Measurements from ENCODE around the gene KATNAL1.
A peak's percentile ranks its signal among the peaks of the same experiment; 100 is the strongest.

Gene KATNAL1

GRCh38 chr13:30257468-30258099 lies 49.8 kb downstream of the KATNAL1 start:
- in situ Hi-C loops (cut with MboI; ENCODE audit: low pct_unique_long_range_greater_than_20kb, low sequenced_read_pairs, unreplicated experiment): no loop called here
- DNase-seq (ENCODE audit: low spot score): peak; percentile 34
- no peak for TF ChIP-seq CTCF (IDR thresholded peaks at IDR 0.05; ENCODE audit: extremely low read depth, insufficient read depth, missing control alignments)

GRCh38 chr13:30256713-30257467 lies 50.5 kb downstream of the KATNAL1 start:
- in situ Hi-C loops (cut with MboI; ENCODE audit: low pct_unique_long_range_greater_than_20kb, low sequenced_read_pairs, unreplicated experiment): no loop called here
- no peak for TF ChIP-seq CTCF (IDR thresholded peaks at IDR 0.05; ENCODE audit: extremely low read depth, insufficient read depth, missing control alignments)
- no peak for DNase-seq (ENCODE audit: low spot score)

GRCh38 chr13:30255696-30256095 lies 51.7 kb downstream of the KATNAL1 start:
- in situ Hi-C loops (cut with MboI; ENCODE audit: low pct_unique_long_range_greater_than_20kb, low sequenced_read_pairs, unreplicated experiment): no loop called here

GRCh38 chr13:30253830-30254229 lies 53.5 kb downstream of the KATNAL1 start:
- no peak for TF ChIP-seq CTCF (IDR thresholded peaks at IDR 0.05; ENCODE audit: extremely low read depth, insufficient read depth, missing control alignments)
- no peak for DNase-seq (ENCODE audit: low spot score)
- in situ Hi-C loops (cut with MboI; ENCODE audit: low pct_unique_long_range_greater_than_20kb, low sequenced_read_pairs, unreplicated experiment): no loop called here

More at GRCh38 chr13:30255696-30256095, 51.7 kb downstream of the KATNAL1 start:
- TF ChIP-seq CTCF (IDR thresholded peaks at IDR 0.05; ENCODE audit: extremely low read depth, insufficient read depth, missing control alignments): no peak
- DNase-seq (ENCODE audit: low spot score): no peak

- DNase-seq (ENCODE audit: low spot score): no peak
- in situ Hi-C loops (cut with MboI; ENCODE audit: low pct_unique_long_range_greater_than_20kb, low sequenced_read_pairs, unreplicated experiment): no loop called here
- TF ChIP-seq CTCF (IDR thresholded peaks at IDR 0.05; ENCODE audit: extremely low read depth, insufficient read depth, missing control alignments): no peak
These were observed 59.9 kb downstream of the KATNAL1 start for GRCh38 chr13:30247406-30247805.

- no peak for TF ChIP-seq CTCF (IDR thresholded peaks at IDR 0.05; ENCODE audit: extremely low read depth, insufficient read depth, missing control alignments)
- no peak for DNase-seq (ENCODE audit: low spot score)
- in situ Hi-C loops (cut with MboI; ENCODE audit: low pct_unique_long_range_greater_than_20kb, low sequenced_read_pairs, unreplicated experiment): no loop called here
These were observed 65.8 kb downstream of the KATNAL1 start for GRCh38 chr13:30241532-30241931.
